ENCODE data around the gene THSD4. TPM values are rescaled to one million over a fixed set of nuclear protein-coding genes. Genes with fewer than 3 reads are reported as not detected.

The THSD4 gene
- total RNA-seq, 5 donors from 2014 or later (not counting 1 experiment from before 2014, with no cell fraction given): 0.03 to 0.23 (median 0.18) TPM; not detected in 2

GRCh38 chr15:71385026-71385425 lies 269.8 kb downstream of the THSD4 start:
- Histone ChIP-seq H3K36me3 (ENCODE audit: control insufficient read depth in 2 of 2, extremely low read depth in 1 of 2, insufficient read depth in 1 of 2, low read length in 1 of 2) (no peaks in the 10 kb centered on the region), H3K4me3 (ENCODE audit: control insufficient read depth in 1 of 2, extremely low read depth in 1 of 2, low read length in 1 of 2) (no peak overlapping the region), H3K27me3 (replicated peaks in 1 of 2; ENCODE audit: control insufficient read depth in 2 of 2, extremely low read depth in 1 of 2, insufficient read depth in 2 of 2, low read length in 1 of 2) (peaks cover 0 to 5% of the 10 kb centered on the region in 2 experiments), H3K27ac (ENCODE audit: low read length) (no peak overlapping the region), H3K4me1 (ENCODE audit: control insufficient read depth in 1 of 2, extremely low read depth in 1 of 2, insufficient read depth in 2 of 2, low read length in 2 of 2) (no peaks in the 10 kb centered on the region), H3K9me3 (no peaks in the 10 kb centered on the region)
- peaks cover 0 to 5% (median 0%) of the 10 kb centered on the region in 3 donors for H3K9me3 Mint-ChIP-seq
- WGBS (ENCODE audit: insufficient coverage): no CpG with 5 or more reads among the region's 4 CpGs
- peaks cover 3% of the 10 kb centered on the region for H3K36me3 Mint-ChIP-seq
- DNase-seq (no peak), ATAC-seq (replicated peaks in 1 of 4) (no peak)
- no peak overlapping the region for H3K4me3 Mint-ChIP-seq
- ChIA-PET POLR2A (no interaction called here), CTCF (no interaction called here)
- peaks cover 0 to 11% (median 4%) of the 10 kb centered on the region in 3 donors for H3K4me1 Mint-ChIP-seq
- H3K27ac Mint-ChIP-seq: no peak overlapping the region
- H3K27me3 Mint-ChIP-seq: peaks cover 12 to 18% of the 10 kb centered on the region in 2 donors

GRCh38 chr15:71385457-71385856 lies 270.2 kb downstream of the THSD4 start:
- Mint-ChIP-seq H3K9me3 (peaks cover 0 to 5% (median 0%) of the 10 kb centered on the region in 3 donors), H3K4me1 (peaks cover 0 to 11% (median 4%) of the 10 kb centered on the region in 3 donors), H3K27me3 (peaks cover 12 to 18% of the 10 kb centered on the region in 2 donors), H3K4me3 (no peak overlapping the region), H3K27ac (no peak overlapping the region), H3K36me3 (peaks cover 3% of the 10 kb centered on the region)
- DNase-seq (no peak), ATAC-seq (replicated peaks in 1 of 4) (no peak)
- CTCF ChIA-PET: interaction anchor here in 1 of 2 donors (1.1 to 1.5 kb wide), 2 partner anchors 13 to 49 kb away, joined by 3 to 7 read pairs; no protein-coding TSS in a partner anchor
- Histone ChIP-seq H3K27ac (ENCODE audit: low read length) (no peak overlapping the region), H3K4me3 (ENCODE audit: control insufficient read depth in 1 of 2, extremely low read depth in 1 of 2, low read length in 1 of 2) (no peak overlapping the region), H3K36me3 (ENCODE audit: control insufficient read depth in 2 of 2, extremely low read depth in 1 of 2, insufficient read depth in 1 of 2, low read length in 1 of 2) (no peaks in the 10 kb centered on the region), H3K27me3 (replicated peaks in 1 of 2; ENCODE audit: control insufficient read depth in 2 of 2, extremely low read depth in 1 of 2, insufficient read depth in 2 of 2, low read length in 1 of 2) (peaks cover 0 to 5% of the 10 kb centered on the region in 2 experiments), H3K9me3 (no peaks in the 10 kb centered on the region), H3K4me1 (ENCODE audit: control insufficient read depth in 1 of 2, extremely low read depth in 1 of 2, insufficient read depth in 2 of 2, low read length in 2 of 2) (no peaks in the 10 kb centered on the region)
- POLR2A ChIA-PET: no interaction called here
- WGBS (ENCODE audit: insufficient coverage): 57% methylated on average over 1 of the region's 5 CpGs

- Mint-ChIP-seq H3K4me1 (peaks cover 0 to 11% (median 4%) of the 10 kb centered on the region in 3 donors), H3K4me3 (no peak overlapping the region), H3K9me3 (peaks cover 0 to 5% (median 0%) of the 10 kb centered on the region in 3 donors), H3K27me3 (peaks cover 12 to 18% of the 10 kb centered on the region in 2 donors), H3K36me3 (peaks cover 3% of the 10 kb centered on the region), H3K27ac (no peak overlapping the region)
- no peaks in the 10 kb centered on the region for H3K36me3 ChIP-seq (ENCODE audit: control insufficient read depth in 2 of 2, extremely low read depth in 1 of 2, insufficient read depth in 1 of 2, low read length in 1 of 2)
- H3K27me3 ChIP-seq (replicated peaks in 1 of 2; ENCODE audit: control insufficient read depth in 2 of 2, extremely low read depth in 1 of 2, insufficient read depth in 2 of 2, low read length in 1 of 2): peaks cover 0 to 5% of the 10 kb centered on the region in 2 experiments
- no peak for ATAC-seq (replicated peaks in 1 of 4)
- no peaks in the 10 kb centered on the region for H3K9me3 ChIP-seq
- POLR2A ChIA-PET: no interaction called here
- no peak overlapping the region for H3K27ac ChIP-seq (ENCODE audit: low read length)
- H3K4me1 ChIP-seq (ENCODE audit: control insufficient read depth in 1 of 2, extremely low read depth in 1 of 2, insufficient read depth in 2 of 2, low read length in 2 of 2): no peaks in the 10 kb centered on the region
- CTCF ChIA-PET: interaction anchor here in 1 of 2 donors (0.5 to 1.6 kb wide), 7 partner anchors 11 to 1995 kb away, joined by 3 to 18 read pairs (median 5); no protein-coding TSS in a partner anchor
- DNase-seq: no peak
- WGBS (ENCODE audit: insufficient coverage): no CpG with 5 or more reads among the region's 2 CpGs
- no peak overlapping the region for H3K4me3 ChIP-seq (ENCODE audit: control insufficient read depth in 1 of 2, extremely low read depth in 1 of 2, low read length in 1 of 2)
These were observed 270.7 kb downstream of the THSD4 start for GRCh38 chr15:71386005-71386404.

GRCh38 chr15:71386448-71387236 lies 271.4 kb downstream of the THSD4 start:
- H3K27ac Mint-ChIP-seq: no peak overlapping the region
- no peaks in the 10 kb centered on the region for H3K9me3 ChIP-seq
- H3K36me3 ChIP-seq (ENCODE audit: control insufficient read depth in 2 of 2, extremely low read depth in 1 of 2, insufficient read depth in 1 of 2, low read length in 1 of 2): no peaks in the 10 kb centered on the region
- no peak overlapping the region for H3K27ac ChIP-seq (ENCODE audit: low read length)
- no peak overlapping the region for H3K4me3 Mint-ChIP-seq
- H3K4me1 ChIP-seq (ENCODE audit: control insufficient read depth in 1 of 2, extremely low read depth in 1 of 2, insufficient read depth in 2 of 2, low read length in 2 of 2): no peaks in the 10 kb centered on the region
- peaks cover 12 to 22% of the 10 kb centered on the region in 2 donors for H3K27me3 Mint-ChIP-seq
- ChIA-PET POLR2A (no interaction called here), CTCF (interaction anchor here (0.5 to 1.6 kb wide), 8 partner anchors 10 to 1996 kb away, joined by 3 to 18 read pairs (median 5); no protein-coding TSS in a partner anchor)
- peaks cover 0 to 5% (median 0%) of the 10 kb centered on the region in 3 donors for H3K9me3 Mint-ChIP-seq
- ATAC-seq (replicated peaks in 1 of 4): no peak
- H3K4me3 ChIP-seq (ENCODE audit: control insufficient read depth in 1 of 2, extremely low read depth in 1 of 2, low read length in 1 of 2): no peak overlapping the region
- peaks cover 3 to 5% of the 10 kb centered on the region in 2 experiments for H3K27me3 ChIP-seq (replicated peaks in 1 of 2; ENCODE audit: control insufficient read depth in 2 of 2, extremely low read depth in 1 of 2, insufficient read depth in 2 of 2, low read length in 1 of 2)
- WGBS (ENCODE audit: insufficient coverage): no CpG with 5 or more reads among the region's 10 CpGs
- peaks cover 0 to 11% (median 4%) of the 10 kb centered on the region in 3 donors for H3K4me1 Mint-ChIP-seq
- H3K36me3 Mint-ChIP-seq: peaks cover 3% of the 10 kb centered on the region
- DNase-seq: peak in 1 of 35 experiments; percentile 21

- no peak overlapping the region for H3K4me3 Mint-ChIP-seq
- no CpG with 5 or more reads among the region's 1 CpG for WGBS (ENCODE audit: insufficient coverage)
These were observed 272.5 kb downstream of the THSD4 start for GRCh38 chr15:71387810-71388209.

GRCh38 chr15:71390096-71390495 lies 274.8 kb downstream of the THSD4 start:
- no peak overlapping the region for H3K27ac Mint-ChIP-seq
- no peak overlapping the region for H3K4me3 Mint-ChIP-seq
- H3K4me1 Mint-ChIP-seq: peaks cover 0 to 11% (median 4%) of the 10 kb centered on the region in 3 donors
- Histone ChIP-seq H3K36me3 (ENCODE audit: control insufficient read depth in 2 of 2, extremely low read depth in 1 of 2, insufficient read depth in 1 of 2, low read length in 1 of 2) (no peaks in the 10 kb centered on the region), H3K27me3 (replicated peaks in 1 of 2; ENCODE audit: control insufficient read depth in 2 of 2, extremely low read depth in 1 of 2, insufficient read depth in 2 of 2, low read length in 1 of 2) (peaks cover 5 to 9% of the 10 kb centered on the region in 2 experiments), H3K4me3 (ENCODE audit: control insufficient read depth in 1 of 2, extremely low read depth in 1 of 2, low read length in 1 of 2) (no peak overlapping the region), H3K4me1 (ENCODE audit: control insufficient read depth in 1 of 2, extremely low read depth in 1 of 2, insufficient read depth in 2 of 2, low read length in 2 of 2) (no peaks in the 10 kb centered on the region), H3K27ac (ENCODE audit: low read length) (no peak overlapping the region), H3K9me3 (no peaks in the 10 kb centered on the region)
- ChIA-PET CTCF (interaction anchor here in 1 of 2 donors (0.6 kb wide), 1 partner anchor 50 kb away, joined by 9 read pairs; no protein-coding TSS in a partner anchor), POLR2A (no interaction called here)
- no CpG with 5 or more reads among the region's 2 CpGs for WGBS (ENCODE audit: insufficient coverage)
- DNase-seq (no peak), ATAC-seq (replicated peaks in 1 of 4) (no peak)
- H3K27me3 Mint-ChIP-seq: peaks cover 28 to 41% of the 10 kb centered on the region in 2 donors
- peaks cover 0 to 5% (median 0%) of the 10 kb centered on the region in 3 donors for H3K9me3 Mint-ChIP-seq
- H3K36me3 Mint-ChIP-seq: peaks cover 3% of the 10 kb centered on the region

More at GRCh38 chr15:71387810-71388209, 272.5 kb downstream of the THSD4 start:
- peaks cover 14 to 26% of the 10 kb centered on the region in 2 donors for H3K27me3 Mint-ChIP-seq
- peaks cover 0 to 11% (median 4%) of the 10 kb centered on the region in 3 donors for H3K4me1 Mint-ChIP-seq
- ChIA-PET CTCF (interaction anchor here in 1 of 2 donors (0.6 to 1.2 kb wide), 2 partner anchors 53 to 71 kb away, joined by 4 to 13 read pairs; no protein-coding TSS in a partner anchor), POLR2A (no interaction called here)
- H3K36me3 ChIP-seq (ENCODE audit: control insufficient read depth in 2 of 2, extremely low read depth in 1 of 2, insufficient read depth in 1 of 2, low read length in 1 of 2): no peaks in the 10 kb centered on the region
- H3K27ac Mint-ChIP-seq: no peak overlapping the region
- no peak for DNase-seq
- H3K9me3 ChIP-seq: no peaks in the 10 kb centered on the region
- H3K4me3 ChIP-seq (ENCODE audit: control insufficient read depth in 1 of 2, extremely low read depth in 1 of 2, low read length in 1 of 2): no peak overlapping the region
- no peak overlapping the region for H3K27ac ChIP-seq (ENCODE audit: low read length)
- no peaks in the 10 kb centered on the region for H3K4me1 ChIP-seq (ENCODE audit: control insufficient read depth in 1 of 2, extremely low read depth in 1 of 2, insufficient read depth in 2 of 2, low read length in 2 of 2)
- peaks cover 0 to 5% (median 0%) of the 10 kb centered on the region in 3 donors for H3K9me3 Mint-ChIP-seq
- H3K36me3 Mint-ChIP-seq: peaks cover 3% of the 10 kb centered on the region
- no peak for ATAC-seq (replicated peaks in 1 of 4)
- H3K27me3 ChIP-seq (replicated peaks in 1 of 2; ENCODE audit: control insufficient read depth in 2 of 2, extremely low read depth in 1 of 2, insufficient read depth in 2 of 2, low read length in 1 of 2): peaks cover 3 to 5% of the 10 kb centered on the region in 2 experiments

All from T-cell (primary cell).